Measurements from ENCODE around the gene CKM.
"Not testable (repeated sequence)": the region's sequence is repeated elsewhere in the genome, so short reads cannot be mapped to it uniquely, and the experiment has no call there.

CKM gene

DNA sequence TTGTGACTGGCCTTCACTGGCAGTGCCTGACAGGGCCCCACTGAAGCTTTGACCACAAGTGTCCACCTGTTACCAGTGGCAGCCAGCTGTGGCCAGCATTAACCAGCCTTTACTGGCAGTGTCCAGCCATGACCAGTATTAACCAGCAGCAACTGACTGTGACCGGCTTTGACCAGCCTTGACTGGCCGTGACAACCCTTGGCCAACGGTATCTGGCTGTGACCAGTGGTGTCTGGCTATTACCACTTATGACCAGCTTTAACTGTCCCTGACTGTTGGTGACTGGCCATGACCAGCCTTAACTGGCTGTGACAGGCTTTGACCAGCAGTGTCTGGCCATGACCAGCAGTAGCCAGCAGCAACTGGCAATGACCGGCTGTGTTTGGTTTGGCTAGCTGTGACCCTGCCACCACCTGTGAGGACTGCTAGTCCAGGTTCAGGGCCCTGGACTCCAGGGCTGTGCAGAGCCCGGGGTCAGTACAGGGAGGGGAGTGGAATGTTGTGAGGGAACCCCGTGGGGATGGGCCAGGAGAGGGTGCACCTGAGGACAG, 32.2 kb downstream of the CKM start:
- no peak for DNase-seq (ENCODE audit: low read depth)

DNA sequence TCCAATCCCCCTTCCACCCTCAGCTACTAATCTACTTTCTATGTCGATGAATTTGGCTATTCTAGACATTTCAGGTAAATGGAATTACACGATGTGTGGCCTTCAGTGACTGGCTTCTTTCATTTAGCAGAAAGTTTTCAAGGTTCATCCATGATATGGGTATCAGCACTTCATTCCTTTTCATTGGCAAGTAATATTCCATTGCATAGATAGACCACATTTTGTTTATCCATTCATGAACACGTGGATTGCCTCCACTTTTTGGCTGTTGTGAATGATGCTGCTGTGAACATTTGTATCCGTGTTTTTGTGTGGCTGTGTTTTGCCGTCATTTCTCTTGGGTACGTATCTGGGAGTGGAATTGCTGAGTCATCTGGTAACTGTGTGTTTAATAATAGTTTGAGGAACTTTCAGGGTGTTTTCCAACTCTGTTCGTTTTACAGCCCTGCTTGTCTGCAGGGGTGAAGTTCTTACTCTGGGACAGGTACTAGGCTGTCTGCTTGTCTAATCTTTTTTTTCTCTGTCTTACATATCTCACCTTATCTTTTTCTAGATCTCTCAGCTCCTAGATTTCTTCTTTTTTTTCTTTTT, 39.1 kb downstream of the CKM start:
- no peak for DNase-seq (ENCODE audit: low read depth)

GRCh38 chr19:45280471-45280961, 42.2 kb downstream of the CKM start:
- DNase-seq (ENCODE audit: low read depth) = no peak

DNA sequence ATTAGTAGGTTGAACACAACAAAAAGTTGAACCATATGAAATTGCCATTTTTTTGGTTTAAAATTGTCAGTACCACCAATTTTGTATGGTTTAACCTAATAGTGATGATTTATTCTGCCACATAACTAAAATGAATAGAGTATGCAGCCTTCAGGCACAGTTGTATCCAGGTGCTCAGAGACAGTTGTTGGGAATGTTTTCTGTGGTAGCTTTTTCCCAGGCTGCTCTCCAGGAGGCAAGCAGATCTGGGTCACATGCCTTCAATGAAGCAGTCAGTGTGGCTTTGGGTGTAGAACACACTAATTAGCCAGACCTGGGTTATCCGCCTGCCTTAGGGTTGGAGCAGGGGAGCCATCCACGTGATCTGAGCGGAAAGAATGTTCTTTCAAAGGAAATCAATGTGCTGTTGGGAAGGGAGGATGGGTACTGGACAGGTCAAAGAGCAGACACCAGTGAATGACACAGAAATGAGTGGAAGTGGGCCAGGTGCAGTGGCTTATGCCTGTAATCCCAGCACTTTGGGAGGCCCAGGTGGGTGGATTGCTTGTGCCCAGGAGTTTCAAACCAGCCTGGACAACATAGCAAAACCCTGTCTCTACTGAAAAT, 43.0 kb downstream of the CKM start:
- DNase-seq (ENCODE audit: low read depth) = no peak

DNA sequence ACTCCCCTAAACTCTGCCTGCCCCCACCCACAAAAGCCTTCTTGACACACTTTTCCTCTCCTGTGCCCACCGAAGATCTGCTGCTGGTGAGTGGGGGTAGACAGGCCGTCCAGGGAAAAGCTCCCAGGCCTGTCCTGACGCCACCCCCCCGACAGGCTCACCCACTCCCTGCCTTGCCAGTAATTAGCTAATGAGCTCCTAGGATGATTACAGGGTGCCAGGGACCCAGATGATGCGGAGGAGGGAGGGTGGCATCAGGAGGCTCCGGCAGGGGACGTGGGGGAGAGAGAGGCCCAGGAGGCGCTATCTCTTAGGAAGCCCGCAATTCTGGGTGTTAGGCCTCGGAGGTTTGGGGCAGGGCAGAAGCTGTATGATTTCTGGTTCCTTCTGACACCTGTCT, 44.6 kb downstream of the CKM start:
- DNase-seq (ENCODE audit: low read depth) = no peak

DNA sequence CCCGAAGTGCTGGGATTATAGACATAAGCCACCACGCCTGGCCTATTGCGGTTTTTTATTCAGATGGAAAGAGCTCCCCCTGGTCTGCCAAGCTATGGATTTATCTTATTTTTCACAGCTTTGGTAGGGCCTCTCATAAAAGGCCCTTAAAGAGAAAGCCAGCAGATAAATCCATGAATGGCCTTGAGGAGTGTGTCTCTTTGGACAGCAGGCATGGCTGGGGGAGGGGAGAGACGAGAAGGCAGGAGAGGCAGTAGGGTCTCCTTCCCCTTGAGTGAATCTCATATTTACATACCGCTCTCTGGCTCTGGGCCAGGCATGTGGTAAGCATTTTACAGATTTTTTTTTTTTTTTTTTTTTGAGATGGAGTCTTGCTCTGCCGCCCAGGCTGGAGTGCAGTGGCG, 46.4 kb downstream of the CKM start:
- DNase-seq (ENCODE audit: low read depth) = no peak

GRCh38 chr19:45275370-45275971, 47.2 kb downstream of the CKM start:
- DNase-seq (ENCODE audit: low read depth) = no peak

DNA sequence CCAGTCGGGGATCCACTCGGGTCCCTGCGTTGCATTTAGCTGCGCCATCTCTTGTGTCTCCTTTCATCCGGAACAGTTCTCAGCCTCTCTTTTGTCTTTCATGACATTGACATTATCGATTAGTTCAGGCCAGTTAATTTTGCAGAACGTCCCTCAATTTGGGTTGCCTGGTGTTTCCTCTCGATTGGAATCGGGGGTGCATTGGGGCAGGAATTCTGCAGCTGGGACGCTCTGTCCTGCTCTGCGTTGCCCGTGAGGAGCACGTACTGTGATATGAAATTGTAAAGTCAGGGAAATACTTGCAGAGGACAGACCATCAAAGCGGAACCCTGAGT, 49.2 kb downstream of the CKM start:
- no peak for DNase-seq (ENCODE audit: low read depth)

- no peak for DNase-seq (ENCODE audit: low read depth)
Measured at GRCh38 chr19:45271735-45272108, 51.0 kb downstream of the CKM start.

- DNase-seq (ENCODE audit: low read depth) = no peak
Measured at GRCh38 chr19:45271098-45271734, 51.5 kb downstream of the CKM start.

- DNase-seq (ENCODE audit: low read depth) = not testable (repeated sequence)
Measured at GRCh38 chr19:45269939-45270338, 52.7 kb downstream of the CKM start.

- no peak for DNase-seq (ENCODE audit: low read depth)
Measured at GRCh38 chr19:45267296-45267695, 55.4 kb downstream of the CKM start.

GRCh38 chr19:45265375-45265774, 57.3 kb downstream of the CKM start:
- DNase-seq (ENCODE audit: low read depth) = no peak

GRCh38 chr19:45264781-45265317, 57.8 kb downstream of the CKM start:
- DNase-seq (ENCODE audit: low read depth) = no peak

GRCh38 chr19:45263013-45263412, 59.7 kb downstream of the CKM start:
- no peak for DNase-seq (ENCODE audit: low read depth)

GRCh38 chr19:45262570-45262969, 60.1 kb downstream of the CKM start:
- no peak for DNase-seq (ENCODE audit: low read depth)

- no peak for DNase-seq (ENCODE audit: low read depth)
Measured at GRCh38 chr19:45258862-45259261, 63.8 kb downstream of the CKM start.

- DNase-seq (ENCODE audit: low read depth) = no peak
Measured at GRCh38 chr19:45256836-45257235, 65.8 kb downstream of the CKM start.
